ENCODE results near the gene PADI1.

PADI1 gene

DNA sequence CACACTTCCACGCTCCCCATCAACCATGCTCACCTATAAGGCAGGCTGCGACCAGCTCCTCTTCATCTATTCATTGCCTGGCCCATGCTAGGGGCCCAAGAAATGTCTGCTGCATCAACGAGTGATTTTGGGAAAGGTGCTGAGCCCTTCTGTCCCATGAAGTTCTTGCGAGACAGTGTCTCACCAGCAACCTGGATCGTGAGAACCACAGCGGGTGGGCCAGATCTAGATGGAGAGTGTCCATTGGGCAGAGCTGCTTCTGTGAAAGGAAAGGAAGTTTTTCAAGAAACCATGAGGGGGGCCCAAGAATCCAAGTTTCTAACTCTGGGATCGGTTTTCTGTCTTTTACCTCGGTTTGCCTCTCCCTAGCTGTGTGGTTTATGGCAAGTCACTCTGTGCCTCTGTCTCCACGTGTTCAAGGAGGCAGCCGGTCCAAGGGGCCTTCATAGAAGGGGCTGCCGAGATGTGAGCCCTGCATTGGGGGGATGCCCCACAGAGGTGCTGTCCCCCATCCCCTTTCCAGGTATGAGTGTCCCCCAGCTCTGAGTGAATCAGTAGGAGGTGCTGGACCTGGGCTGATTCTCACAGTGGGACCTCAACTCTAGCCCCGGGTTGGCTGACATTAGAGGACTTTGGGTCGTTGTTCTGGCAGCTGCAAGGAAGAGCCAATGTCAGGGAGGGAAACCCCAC is 8.3 kb upstream of the PADI1 start:
- no peak for DNase-seq (ENCODE audit: low read depth, low spot score)

DNA sequence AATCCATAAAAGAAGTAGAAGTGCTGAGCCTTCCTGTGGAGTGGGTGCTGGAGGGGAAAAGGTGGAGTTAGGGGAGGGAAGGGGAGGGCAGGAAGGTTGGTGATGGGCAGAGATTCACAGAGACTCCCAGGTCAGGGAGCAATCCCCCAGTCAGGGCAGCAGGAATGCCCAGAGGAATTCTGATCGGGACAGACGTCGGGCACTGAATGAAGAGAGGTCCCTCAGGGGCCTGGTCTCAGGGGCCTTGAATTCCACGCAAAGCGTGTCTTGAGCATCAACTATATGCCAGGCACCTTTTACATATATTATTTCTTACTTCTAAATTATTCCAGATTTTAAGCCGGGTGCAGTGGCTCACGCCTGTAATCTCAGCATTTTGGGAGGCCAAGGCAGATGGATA is 7.2 kb upstream of the PADI1 start:
- no peak for DNase-seq (ENCODE audit: low read depth, low spot score)

DNA sequence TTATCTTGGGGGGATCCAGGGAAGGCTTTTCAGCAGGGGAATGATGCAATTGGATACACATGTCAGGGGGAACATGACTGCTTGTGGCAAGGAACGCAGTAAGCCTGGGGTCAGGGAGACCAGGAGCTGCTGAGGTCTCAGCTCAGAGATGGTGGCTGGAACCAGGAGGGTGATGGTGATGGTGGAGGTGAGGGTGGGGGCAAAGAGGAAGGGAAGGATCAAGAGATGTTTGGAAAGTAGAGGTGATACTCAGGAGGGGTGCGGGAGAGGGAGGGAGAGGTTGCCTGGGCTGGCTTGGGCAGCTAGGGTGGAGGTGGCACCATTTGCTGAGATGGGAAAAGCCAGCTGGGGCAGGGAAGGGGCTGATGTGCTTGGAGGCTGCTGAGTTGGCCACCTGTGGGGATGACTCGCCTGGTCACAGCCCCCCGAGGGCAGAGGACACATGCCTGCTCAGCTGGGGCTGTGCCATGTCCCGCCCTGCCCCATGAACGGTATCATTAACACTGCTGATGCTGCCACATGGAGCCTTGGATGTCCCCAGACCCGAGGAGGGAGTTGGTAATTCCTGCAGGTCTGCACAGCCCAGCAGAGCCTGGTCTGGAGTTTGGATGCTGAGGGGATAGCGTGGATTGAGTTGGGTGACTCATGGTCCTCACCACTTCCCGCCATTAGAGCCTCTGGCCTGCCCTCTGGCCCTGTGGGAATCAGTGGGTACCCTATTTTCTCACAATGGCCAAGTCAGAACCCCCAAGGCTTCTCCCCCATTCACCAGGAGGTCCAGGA is 6.3 kb upstream of the PADI1 start:
- no peak for DNase-seq (ENCODE audit: low read depth, low spot score)

DNA sequence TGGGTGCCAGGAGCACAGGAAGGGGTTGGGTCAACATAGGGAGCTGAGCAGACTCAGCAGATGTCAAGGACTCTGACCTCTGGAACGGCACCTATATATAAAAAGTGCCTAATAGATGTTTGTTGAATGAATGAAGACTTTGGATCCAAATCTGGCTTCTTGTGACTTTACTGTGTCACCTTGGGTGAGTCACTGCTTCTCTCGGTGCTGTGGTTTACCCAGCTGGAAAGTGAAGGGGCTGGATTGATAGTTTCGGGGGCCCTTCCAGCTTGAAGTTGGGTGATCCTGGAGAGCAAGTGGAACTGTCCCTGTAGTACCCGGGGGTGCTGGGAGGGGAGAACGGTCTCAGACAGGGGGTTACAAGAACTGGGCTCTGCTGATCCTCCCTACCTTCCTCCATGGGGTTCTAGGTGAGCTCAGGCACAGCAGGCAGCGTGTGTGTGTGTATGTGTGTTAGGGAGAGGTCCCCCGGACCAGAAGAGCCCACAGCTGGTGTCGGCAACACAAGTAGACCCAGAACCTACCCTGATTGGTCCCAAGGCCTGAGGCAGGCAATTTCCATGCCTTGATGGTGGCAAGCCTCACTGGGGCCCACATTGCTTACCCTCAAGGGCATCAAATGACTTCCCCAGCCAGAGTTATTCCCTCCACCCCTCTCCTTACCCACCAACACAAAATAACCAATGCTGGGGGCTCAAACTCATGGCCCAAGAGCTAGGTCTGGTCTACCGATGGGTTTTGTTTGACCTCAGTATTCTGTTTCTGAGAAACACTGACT is 5.5 kb upstream of the PADI1 start:
- no peak for DNase-seq (ENCODE audit: low read depth, low spot score)

DNA sequence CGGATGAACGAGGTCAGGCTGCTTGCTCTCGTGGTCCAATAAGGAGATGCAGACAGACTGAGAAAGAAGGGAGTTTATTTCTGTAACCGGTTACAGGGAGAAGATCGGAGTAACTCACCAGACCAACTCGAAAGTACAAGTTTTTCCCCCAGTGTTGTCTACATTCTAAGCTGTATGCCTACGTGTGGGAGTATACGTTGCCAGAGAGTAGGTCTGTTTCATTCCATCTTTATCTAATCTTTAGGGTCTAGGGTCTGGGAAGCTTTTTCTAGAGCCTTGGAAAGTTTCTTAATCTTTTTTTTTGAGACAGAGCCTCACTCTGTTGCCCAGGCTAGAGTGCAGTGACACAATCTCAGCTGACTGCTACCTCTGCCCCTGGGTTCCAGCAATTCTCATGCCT is 4.7 kb upstream of the PADI1 start:
- no peak for DNase-seq (ENCODE audit: low read depth, low spot score)

DNA sequence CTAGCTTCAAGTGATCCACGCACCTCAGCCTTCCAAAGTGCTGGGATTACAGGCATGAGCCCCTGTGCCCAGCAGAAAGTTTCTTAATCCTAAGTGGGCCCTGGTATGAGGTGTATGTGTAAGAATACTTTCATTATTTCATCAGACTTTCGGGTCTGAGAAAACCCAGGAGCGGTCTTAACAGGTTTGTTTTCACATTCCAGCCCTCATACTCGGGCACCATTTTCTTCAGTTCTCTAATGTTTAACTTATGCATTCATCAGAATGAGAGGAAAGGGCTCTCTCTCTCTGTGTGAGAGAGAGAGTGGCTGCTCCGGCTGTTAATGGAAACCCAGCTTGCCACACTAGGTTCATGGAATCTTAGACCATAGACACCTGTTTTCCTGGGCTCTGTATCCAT is 4.2 kb upstream of the PADI1 start:
- DNase-seq (ENCODE audit: low read depth, low spot score) = no peak

DNA sequence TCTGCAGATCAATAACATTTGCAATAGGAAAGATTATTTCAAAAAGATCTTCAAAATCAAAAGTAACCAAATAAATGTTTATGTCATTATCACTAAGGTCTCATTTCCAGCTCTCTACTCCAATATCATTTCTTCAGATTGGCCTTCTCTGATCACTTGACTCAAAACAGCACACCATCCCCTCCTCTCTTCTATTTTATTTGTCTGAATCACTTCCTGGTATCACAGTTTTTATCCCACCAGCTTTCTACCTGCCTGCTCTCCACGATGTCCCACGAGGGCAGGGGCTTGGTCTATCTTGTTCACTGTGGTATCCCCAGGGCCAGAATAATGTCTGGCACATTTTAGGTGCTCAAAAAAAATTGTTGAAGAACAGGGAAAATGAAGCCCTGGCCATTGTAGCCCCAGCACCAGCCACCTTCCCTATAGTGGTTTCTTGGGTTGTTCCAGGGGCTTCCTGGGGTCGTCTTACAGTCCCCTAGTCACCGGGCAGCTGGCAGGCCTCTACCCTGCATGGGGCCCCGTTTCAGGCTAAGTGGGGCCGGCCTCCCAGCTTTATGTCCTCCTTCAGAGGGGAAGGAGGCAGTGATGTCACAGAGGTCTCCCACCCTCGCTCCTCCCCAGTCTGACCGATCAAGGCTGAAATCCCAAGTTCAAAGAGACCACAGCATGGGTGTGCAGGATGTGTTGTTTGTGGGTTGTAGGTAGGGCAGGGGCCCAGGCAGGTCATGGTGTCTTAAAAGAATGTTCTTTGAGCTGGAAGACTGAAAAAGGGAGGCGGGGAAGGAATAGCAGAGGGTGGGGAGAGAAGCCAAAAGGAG is 3.5 kb upstream of the PADI1 start:
- no peak for DNase-seq (ENCODE audit: low read depth, low spot score)

DNA sequence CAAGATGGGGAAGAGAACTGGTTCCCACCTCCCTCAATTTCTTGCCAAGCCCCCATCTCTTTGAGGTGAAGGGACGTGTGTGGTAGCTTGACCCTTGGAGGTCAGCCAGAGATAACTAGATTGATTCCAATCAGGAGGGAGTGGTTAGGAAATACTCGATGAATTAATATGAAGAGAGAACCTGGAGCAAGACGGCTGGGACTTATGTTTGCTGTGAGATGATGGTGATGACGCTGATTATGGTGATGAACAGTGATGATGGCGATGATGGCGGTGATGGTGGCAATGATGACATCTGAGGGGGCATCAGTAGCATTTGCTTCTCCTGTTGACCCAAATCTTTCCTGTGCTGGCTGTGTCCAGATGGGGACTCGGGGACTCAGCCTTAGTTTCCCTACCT is 724 bp downstream of the PADI1 start:
- no peak for DNase-seq (ENCODE audit: low read depth, low spot score)

DNA sequence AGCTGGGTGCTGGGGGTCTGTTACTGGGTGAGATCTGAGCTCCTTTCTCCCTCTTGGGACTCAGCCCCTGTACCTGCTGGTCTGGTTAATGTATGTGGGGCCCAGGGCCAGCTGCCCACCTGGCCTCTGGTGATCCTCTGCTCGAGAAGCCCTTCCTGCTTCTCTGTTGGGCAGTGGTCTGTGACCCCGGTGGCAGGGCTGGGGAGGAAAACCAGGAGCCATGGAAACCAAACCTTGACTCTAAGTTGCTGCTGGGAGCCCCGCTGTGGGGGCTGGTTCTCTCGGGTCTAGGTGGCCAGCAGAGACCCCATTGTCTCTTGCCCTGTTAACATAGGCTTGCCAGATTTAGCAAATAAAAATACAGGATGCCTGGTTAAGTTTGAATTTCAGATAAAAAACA is 1.3 kb downstream of the PADI1 start:
- DNase-seq (ENCODE audit: low read depth, low spot score) = no peak

DNA sequence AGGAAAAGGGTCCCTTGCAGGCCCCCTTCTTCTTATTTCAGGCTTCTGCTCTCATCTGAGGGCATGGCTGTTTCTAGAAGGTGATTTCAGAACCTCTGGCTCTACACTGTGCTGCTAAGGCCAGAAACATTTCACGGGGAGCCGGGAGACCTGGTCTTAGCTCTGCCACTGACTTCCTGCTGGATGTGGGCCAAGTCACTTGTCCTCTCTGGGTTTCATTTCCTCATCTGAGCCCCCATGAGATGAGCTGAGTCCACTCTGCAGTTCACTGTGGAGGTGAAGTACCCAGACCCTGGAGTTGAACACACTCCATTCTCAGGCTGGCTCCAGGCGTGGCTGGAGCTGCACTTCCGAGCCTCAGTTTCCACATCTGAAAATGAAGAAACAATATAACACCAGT is 2.1 kb downstream of the PADI1 start:
- DNase-seq (ENCODE audit: low read depth, low spot score) = no peak

DNA sequence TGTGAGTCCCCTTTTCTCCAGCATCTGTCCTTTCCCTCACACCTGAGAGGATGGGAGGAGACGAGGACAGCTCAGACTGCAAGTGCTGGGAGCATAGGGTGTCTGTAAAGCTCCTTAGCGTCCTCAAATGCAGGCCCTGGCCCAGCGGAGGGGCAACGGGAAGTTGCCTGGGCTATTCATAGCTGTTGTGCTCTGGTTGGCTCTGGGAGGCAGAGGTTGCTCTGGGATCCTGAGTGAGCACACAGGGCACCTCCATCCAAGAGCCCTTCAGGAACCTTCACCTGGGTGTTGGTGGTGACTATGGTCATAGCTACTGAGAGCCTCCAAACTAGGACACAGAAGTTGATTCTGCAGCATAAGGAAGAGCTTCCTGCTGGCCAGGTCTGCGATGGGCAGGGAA is 2.6 kb downstream of the PADI1 start:
- DNase-seq (ENCODE audit: low read depth, low spot score) = no peak

DNA sequence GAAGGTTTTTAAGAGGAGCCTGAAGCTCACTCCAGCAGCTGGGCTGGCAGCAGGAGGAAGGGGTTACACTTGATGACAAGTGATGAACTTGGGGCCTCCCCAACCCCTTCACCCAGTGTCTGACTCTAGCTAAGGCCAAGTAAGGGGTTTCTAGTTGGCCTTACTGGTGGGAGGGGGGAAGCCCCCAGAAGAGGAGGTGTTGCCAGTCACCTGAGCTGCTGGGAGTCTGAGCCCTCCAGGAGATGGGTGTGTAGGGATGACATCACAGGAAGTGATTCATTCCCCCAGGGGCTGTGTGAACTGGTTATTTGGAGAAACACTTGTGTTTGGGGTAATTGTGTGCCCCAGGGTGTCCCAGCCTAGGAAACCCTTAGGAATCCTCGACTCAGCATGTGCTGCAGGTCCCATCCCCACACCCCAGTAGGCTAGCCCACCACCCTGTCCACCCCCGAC is 3.1 kb downstream of the PADI1 start:
- DNase-seq (ENCODE audit: low read depth, low spot score) = no peak

DNA sequence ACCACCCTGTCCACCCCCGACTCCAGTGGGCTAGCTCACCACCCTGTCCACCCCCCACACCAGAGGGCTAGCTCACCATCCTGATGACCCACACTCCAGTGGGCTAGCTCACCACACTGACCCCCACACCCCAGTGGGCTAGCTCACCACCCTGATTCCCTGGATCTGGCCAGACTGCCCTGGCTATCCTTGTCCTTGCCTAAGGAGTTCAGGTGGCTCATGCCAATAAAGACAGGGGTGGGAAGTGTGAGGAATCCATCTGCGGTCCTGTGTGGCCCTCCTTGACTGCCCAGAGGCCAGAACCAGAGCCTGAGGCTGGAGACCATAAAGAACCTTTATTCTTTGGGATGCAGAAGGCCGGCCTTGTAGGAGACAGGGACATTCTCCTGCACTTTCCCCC is 3.6 kb downstream of the PADI1 start:
- no peak for DNase-seq (ENCODE audit: low read depth, low spot score)

DNA sequence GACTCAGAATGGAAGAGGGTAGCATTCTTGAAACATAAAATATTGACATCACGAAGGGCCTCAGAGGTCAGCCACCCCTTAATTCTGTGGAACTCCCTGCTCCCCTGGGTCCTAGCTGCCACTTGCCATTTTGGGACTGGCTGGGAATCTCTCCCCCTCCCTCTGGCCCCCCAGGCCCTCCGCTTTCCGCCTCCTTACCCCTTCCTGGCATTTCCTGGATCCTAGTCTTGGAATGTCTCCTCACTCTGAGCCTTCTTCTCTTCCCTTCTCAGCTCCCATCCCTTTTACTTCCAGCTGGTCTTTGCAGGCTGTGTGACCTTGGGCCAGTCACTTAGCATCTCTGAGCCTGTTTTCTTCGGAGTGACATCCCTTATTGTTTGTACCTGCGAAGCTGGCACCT is 4.5 kb downstream of the PADI1 start:
- no peak for DNase-seq (ENCODE audit: low read depth, low spot score)

DNA sequence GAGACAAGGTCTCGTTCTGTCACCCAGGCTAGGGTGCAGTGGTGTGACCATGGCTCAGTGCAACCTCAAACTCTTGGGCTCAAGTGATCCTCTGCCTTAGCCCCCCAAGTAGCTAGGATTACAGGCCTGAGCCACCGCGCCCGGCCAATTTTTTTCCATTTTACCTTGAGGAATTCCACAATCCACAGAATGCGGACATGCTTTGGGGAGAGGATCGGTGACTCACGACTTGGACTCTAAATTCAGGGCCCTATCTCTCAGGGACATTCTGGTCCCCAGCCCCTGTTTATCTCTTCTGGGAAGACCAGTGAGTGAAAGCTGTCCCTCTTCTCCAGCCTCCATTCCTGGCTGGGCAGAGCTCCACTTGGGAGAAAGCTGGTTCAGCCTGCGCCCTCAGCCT is 5.2 kb downstream of the PADI1 start:
- no peak for DNase-seq (ENCODE audit: low read depth, low spot score)

DNA sequence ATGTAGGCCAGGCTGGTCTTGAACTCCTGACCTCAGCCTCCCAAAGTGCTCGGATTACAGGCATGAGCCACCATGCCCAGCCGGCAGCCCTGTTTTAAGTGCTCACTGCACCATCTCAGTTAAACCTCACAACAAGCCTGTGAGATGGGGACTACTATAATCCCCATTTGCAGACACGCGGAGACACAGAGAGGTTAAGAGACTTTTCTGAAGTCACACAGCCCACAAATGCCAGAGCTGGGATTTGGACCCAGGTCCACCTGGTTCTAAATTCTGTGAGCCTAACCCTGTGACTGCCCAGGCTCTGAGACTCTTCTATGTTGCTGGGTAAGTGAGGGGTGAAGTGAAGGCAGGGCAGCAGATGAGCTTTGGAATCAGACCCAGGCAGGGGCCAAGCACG is 6.4 kb downstream of the PADI1 start:
- DNase-seq (ENCODE audit: low read depth, low spot score) = no peak

DNA sequence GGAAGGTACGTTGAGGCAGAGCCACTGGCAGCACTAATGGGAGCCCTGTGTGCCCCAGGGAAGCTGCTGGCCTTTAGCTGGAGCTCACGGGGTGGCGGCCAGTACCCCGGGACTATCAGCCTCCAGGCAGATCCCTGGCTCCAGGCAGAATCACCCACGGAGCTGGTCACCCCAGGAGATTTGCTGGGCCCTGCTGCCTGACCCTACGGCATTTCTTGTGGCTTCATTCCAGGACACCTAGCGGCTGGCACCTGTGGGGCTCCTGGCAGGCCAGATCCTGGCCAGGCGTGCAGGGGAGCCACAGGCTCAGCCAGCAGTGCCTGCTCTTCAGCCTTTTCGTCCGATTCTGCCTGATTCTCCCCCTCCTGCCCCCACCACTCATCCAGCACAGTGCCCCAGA is 7.1 kb downstream of the PADI1 start:
- no peak for DNase-seq (ENCODE audit: low read depth, low spot score)

DNA sequence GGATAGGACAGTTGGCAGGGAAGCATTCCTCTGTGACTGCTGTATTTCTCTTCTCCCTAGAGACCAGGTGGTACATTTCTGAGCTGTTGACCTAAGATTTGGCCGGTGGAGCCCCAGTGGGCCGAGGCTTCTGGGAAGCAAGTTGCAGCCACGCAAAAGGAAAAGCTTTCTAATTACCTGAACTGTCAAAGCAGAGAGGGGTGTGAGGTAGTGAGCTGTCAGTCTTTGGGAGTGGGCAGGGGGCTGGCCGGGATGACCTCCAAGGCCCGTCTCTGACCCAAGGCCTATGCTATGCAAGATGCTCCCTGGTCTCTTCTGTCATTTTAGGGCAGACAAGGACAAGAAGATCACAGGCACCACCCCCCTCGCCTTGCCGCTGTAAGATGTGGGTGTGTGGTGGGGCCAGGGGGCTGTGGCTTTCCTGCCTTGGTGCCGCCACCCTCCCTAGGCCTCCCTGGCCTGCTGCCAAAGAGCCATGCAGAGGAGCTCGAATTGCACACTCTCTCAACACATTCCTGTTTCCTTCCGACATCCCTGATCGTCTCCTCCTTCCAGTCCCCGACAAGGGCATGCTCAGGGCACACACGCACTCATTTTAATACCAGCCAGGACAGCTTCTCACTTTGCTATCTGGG is 7.7 kb downstream of the PADI1 start:
- DNase-seq (ENCODE audit: low read depth, low spot score) = no peak

DNA sequence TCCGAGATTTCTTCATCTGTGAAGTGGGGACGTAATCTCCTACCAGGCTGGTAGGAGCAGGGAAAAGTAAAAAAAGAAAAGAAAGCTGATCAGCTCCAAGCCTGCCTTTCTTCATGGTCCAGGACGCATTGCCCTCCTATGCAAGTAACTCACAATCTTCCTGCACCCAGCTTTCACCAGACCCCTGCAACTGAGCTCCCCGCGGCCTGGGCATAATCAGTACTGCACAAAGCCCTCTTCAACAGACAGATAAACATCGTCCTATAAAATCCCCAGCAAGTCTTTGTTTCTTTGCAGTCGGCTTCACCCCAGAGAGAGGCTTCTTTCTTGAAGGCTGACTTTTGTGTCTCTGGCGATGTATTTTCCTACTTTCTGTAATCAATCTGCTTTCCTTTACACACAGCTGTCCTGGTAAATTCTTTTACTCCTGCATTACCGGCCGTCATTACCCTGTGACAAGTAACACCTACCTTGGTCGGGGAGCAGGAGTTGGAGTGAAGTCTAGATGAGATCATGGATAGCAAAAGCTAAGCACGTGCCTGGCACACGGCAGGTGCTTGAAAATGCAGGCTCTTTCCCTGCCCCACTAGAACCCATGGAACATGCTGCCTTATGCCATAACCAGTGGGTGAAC is 8.3 kb downstream of the PADI1 start:
- DNase-seq (ENCODE audit: low read depth, low spot score) = no peak

DNA sequence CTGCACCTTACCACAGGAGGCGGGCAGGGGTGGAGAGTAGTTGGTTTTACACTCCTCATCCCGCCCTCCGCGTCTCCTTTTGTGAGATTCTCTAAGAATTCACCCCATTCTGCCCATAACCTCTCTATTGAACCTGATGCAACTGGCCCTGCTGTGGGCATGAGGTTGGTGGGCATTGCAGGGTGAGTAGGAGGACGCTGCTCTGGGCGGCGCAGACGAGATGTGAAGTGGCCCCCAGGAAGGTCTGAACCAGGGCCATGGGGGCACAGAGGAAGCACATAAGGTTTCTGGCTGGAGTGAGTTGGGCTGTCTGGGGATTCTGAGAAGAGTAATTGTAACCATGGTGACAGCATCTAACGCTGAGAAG is 8.8 kb downstream of the PADI1 start:
- no peak for DNase-seq (ENCODE audit: low read depth, low spot score)

All from iPS DF 19.7 (cell line).